GM12875 (cell line): ENCODE results near the gene DIO1.

Experiments used
- H3K4me3 ChIP-seq: one replicate; pipeline ENCODE4 v1.5.1; 2011; ENCODE audit warnings: low read depth, low read length, control low read depth
- CTCF ChIP-seq: IDR thresholded peaks from 2 replicates; pipeline ENCODE4 v1.5.1; 2011; ENCODE audit warnings: low read depth, mild to moderate bottlenecking, control low read depth, inconsistent platforms, low read length, moderate library complexity, borderline replicate concordance; ENCODE audit not compliant: insufficient read depth

DIO1 gene

GRCh38 chr1:53896635-53897229 lies 2.7 kb downstream of the DIO1 start:
- TF ChIP-seq CTCF = no peak
- no peak overlapping the region for H3K4me3 ChIP-seq

DNA sequence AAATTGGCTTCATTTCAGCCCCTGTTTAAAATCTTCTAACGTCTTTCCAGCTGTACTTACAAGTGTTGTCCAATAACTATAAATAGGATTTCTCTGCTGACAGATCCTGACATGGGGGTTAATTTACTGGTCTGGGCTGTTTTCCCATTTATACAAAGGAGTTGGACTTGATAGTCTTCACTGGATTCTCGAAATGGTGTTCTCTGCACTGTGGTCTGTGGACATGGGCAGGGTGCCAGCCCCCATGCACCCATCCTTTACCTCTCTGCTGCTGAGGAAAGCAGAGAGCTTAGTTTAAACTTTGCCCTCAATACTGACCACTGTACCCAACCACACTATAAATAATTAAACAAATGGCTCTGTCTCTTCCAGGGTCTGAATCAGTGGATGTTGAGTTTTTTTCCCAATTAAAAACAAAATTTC lies 5.2 kb downstream of the DIO1 start:
- TF ChIP-seq CTCF = no peak

GRCh38 chr1:53899708-53900107 lies 5.7 kb downstream of the DIO1 start:
- H3K4me3 ChIP-seq = no peak overlapping the region
- TF ChIP-seq CTCF = no peak

More for the DNA sequence above, 5.2 kb downstream of the DIO1 start:
- no peak overlapping the region for H3K4me3 ChIP-seq

GRCh38 chr1:53902235-53903138 lies 8.5 kb downstream of the DIO1 start:
- no peak overlapping the region for H3K4me3 ChIP-seq
- no peak for TF ChIP-seq CTCF

GRCh38 chr1:53905509-53905908 lies 11.5 kb downstream of the DIO1 start:
- H3K4me3 ChIP-seq = no peak overlapping the region
- TF ChIP-seq CTCF = no peak

GRCh38 chr1:53906121-53906520 lies 12.1 kb downstream of the DIO1 start:
- no peak for TF ChIP-seq CTCF
- no peak overlapping the region for H3K4me3 ChIP-seq

DNA sequence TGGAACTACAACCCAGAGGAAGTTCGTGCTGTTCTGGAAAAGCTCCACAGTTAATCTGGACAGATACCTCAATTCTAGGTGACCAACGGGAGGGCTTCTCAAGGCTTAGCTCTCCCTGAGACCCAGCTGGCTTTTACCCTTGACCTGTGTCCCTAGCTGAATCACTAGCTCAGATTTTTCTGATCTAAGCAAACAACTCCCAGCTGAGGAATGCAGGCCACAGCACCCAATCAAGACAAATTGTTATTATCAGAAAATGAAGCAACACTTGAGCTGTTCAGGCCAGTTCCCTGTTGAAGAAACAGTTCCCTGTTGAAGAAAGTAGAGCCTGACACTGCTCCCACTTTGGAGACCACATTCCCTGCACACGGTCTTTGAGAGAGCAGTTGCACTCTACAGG lies 16.0 kb downstream of the DIO1 start:
- TF ChIP-seq CTCF = no peak
- H3K4me3 ChIP-seq = no peak overlapping the region
